ENCODE results near the gene INPP5A.
"Not testable (repeated sequence)": the region's sequence is repeated elsewhere in the genome, so short reads cannot be mapped to it uniquely, and the experiment has no call there.

INPP5A gene

GRCh38 chr10:132676193-132676891, 138.8 kb downstream of the INPP5A start:
- no peak for DNase-seq (ENCODE audit: low read depth in 2 of 2)

GRCh38 chr10:132677096-132677472, 139.5 kb downstream of the INPP5A start:
- DNase-seq (ENCODE audit: low read depth in 2 of 2) = no peak

GRCh38 chr10:132677473-132678227, 140.1 kb downstream of the INPP5A start:
- DNase-seq (ENCODE audit: low read depth in 2 of 2) = no peak

GRCh38 chr10:132678436-132679216, 141.0 kb downstream of the INPP5A start:
- DNase-seq (ENCODE audit: low read depth in 2 of 2) = no peak

GRCh38 chr10:132679217-132679595, 141.6 kb downstream of the INPP5A start:
- no peak for DNase-seq (ENCODE audit: low read depth in 2 of 2)

- DNase-seq (ENCODE audit: low read depth in 2 of 2) = no peak
These were observed 142.1 kb downstream of the INPP5A start for GRCh38 chr10:132679640-132680039.

- DNase-seq (ENCODE audit: low read depth in 2 of 2) = not testable (repeated sequence)
These were observed 143.2 kb downstream of the INPP5A start for GRCh38 chr10:132680741-132681140.

- DNase-seq (ENCODE audit: low read depth in 2 of 2) = no peak
These were observed 144.5 kb downstream of the INPP5A start for GRCh38 chr10:132681858-132682755.

GRCh38 chr10:132684164-132684891, 146.7 kb downstream of the INPP5A start:
- DNase-seq (ENCODE audit: low read depth in 2 of 2) = no peak

- no peak for DNase-seq (ENCODE audit: low read depth in 2 of 2)
These were observed 147.7 kb downstream of the INPP5A start for GRCh38 chr10:132685101-132685891.

- DNase-seq (ENCODE audit: low read depth in 2 of 2) = no peak
These were observed 148.5 kb downstream of the INPP5A start for GRCh38 chr10:132685921-132686680.

- DNase-seq (ENCODE audit: low read depth in 2 of 2) = no peak
These were observed 149.8 kb downstream of the INPP5A start for GRCh38 chr10:132687181-132687892.

GRCh38 chr10:132687893-132688579, 150.4 kb downstream of the INPP5A start:
- DNase-seq (ENCODE audit: low read depth in 2 of 2) = no peak

- no peak for DNase-seq (ENCODE audit: low read depth in 2 of 2)
These were observed 151.2 kb downstream of the INPP5A start for GRCh38 chr10:132688580-132689420.

GRCh38 chr10:132689721-132690360, 152.3 kb downstream of the INPP5A start:
- no peak for DNase-seq (ENCODE audit: low read depth in 2 of 2)

- DNase-seq (ENCODE audit: low read depth in 2 of 2) = no peak
These were observed 152.8 kb downstream of the INPP5A start for GRCh38 chr10:132690401-132690800.
